ENCODE data around the gene FGF14.

DNA sequence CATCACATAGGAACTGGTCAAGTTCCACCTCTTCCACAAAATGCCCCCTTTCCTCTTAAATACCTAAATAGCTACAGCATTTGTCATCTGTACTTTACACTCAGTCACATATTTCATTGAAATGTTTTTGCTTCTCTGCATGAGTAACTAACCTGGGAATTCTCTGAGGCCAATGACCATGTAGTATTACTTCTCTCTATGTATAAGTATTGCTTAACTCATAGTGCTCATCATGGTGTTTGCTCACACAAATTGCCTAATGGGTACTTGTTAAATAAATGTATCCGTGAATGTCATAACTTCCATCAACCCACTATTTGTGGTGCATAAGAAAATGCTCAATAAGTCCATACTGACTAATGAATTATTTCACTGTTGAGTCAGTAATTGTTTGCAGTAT is 115.5 kb downstream of the FGF14 start:
- TF ChIP-seq POLR2A (IDR thresholded peaks at IDR 0.05): no peak
- TF ChIP-seq, protein P1, sequence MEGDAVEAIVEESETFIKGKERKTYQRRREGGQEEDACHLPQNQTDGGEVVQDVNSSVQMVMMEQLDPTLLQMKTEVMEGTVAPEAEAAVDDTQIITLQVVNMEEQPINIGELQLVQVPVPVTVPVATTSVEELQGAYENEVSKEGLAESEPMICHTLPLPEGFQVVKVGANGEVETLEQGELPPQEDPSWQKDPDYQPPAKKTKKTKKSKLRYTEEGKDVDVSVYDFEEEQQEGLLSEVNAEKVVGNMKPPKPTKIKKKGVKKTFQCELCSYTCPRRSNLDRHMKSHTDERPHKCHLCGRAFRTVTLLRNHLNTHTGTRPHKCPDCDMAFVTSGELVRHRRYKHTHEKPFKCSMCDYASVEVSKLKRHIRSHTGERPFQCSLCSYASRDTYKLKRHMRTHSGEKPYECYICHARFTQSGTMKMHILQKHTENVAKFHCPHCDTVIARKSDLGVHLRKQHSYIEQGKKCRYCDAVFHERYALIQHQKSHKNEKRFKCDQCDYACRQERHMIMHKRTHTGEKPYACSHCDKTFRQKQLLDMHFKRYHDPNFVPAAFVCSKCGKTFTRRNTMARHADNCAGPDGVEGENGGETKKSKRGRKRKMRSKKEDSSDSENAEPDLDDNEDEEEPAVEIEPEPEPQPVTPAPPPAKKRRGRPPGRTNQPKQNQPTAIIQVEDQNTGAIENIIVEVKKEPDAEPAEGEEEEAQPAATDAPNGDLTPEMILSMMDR (IDR thresholded peaks at IDR 0.05): no peak

All from lower leg skin (tissue), 3 donors.